LNCAP (cell line): ENCODE results near the gene C11orf86.

Source experiments
- TF ChIP-seq, protein P1 (sequence below): fragments of 450-650 bp; IDR thresholded peaks from 2 replicates; pipeline ENCODE4 v1.5.1; 2017; ENCODE audit warnings: mild to moderate bottlenecking

C11orf86 gene

DNA sequence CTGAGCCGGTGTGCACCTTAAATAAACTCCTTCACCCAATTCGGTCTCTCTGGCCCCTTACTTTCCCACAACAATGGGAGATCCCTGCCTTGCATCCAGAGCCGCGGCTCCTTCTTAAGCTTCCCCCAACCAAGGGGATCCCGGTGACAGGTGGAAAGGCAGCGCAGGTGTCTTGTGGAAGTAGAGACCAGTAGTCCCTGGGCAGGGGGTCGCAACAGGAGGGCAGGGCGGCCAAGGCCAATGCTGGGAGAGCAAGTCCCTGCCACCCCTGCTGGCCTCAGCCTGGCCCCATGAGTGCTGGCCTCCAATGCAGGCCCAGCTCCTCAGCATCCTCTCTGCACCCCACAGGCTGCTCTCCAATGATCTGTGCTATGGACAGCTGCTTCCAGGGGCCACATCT lies 39.9 kb downstream of the C11orf86 start:
- TF ChIP-seq, protein P1, sequence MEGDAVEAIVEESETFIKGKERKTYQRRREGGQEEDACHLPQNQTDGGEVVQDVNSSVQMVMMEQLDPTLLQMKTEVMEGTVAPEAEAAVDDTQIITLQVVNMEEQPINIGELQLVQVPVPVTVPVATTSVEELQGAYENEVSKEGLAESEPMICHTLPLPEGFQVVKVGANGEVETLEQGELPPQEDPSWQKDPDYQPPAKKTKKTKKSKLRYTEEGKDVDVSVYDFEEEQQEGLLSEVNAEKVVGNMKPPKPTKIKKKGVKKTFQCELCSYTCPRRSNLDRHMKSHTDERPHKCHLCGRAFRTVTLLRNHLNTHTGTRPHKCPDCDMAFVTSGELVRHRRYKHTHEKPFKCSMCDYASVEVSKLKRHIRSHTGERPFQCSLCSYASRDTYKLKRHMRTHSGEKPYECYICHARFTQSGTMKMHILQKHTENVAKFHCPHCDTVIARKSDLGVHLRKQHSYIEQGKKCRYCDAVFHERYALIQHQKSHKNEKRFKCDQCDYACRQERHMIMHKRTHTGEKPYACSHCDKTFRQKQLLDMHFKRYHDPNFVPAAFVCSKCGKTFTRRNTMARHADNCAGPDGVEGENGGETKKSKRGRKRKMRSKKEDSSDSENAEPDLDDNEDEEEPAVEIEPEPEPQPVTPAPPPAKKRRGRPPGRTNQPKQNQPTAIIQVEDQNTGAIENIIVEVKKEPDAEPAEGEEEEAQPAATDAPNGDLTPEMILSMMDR = no peak

DNA sequence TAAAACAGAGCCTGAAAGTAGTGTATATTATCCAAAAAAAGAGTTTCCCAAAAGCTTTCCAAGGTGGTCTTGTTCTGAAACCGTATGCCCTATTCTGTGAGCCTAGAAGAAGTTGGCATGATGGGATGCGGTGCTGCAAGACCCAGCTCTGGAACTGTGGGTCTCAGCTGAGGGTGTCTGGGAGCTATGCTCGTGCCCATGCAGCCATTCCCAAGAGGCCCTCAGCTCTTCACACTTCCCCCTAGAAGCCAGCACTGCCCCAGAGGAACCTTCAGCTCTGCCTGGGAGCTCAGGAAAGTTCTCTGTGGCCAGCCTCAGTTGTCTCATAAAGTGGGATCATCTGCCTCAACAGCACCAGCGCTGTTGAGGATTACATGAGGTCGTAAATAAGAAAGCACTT lies 41.4 kb downstream of the C11orf86 start:
- TF ChIP-seq, protein P1 = no peak

DNA sequence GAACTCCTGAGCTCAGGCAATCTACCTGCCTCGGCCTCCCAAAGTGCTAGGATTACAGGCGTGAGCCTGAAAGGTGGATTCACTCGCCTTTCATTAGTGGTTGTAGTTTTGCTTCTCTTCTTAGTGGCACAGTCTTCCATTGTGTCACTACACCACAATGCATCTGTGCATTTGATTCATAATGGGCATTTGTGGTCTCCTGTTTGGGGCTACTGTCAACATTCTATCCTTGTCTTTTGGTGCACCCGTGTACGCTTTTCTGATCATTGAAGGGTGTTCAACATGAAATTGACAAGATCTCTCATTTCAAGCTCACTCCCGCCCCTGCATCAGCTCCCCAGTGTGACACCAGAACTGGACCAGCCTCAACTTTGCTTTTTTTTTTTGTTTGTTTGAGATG lies 45.8 kb downstream of the C11orf86 start:
- TF ChIP-seq, protein P1 = no peak

DNA sequence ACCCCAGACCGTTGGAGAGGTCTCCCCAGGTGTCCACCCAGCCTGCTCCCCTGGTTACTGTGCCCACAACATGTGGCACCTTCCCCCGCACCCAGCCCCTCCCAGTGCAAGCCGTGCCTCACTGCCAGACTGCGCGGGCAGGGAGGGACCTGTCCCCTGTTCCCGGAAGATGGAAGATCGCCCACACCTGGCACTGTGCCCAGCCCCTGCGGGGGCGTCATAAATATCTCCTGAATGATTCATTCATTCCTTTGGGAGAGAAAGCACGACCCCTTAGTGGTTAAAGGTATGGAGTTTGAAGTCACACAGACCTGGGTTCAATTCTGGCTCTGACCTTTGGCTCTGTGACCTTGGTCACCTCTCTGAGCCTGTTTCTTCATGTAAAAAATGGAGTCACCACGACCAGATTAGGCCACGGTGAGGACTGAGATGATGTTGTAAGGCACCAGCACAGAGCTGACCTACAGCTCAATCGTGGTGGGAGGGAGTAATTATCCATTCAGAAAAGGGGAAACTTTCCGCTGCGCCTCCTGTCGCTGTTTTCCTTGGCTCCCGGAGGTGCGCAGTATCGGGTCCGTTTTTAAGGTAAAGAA lies 47.3 kb downstream of the C11orf86 start:
- TF ChIP-seq, protein P1 = no peak

DNA sequence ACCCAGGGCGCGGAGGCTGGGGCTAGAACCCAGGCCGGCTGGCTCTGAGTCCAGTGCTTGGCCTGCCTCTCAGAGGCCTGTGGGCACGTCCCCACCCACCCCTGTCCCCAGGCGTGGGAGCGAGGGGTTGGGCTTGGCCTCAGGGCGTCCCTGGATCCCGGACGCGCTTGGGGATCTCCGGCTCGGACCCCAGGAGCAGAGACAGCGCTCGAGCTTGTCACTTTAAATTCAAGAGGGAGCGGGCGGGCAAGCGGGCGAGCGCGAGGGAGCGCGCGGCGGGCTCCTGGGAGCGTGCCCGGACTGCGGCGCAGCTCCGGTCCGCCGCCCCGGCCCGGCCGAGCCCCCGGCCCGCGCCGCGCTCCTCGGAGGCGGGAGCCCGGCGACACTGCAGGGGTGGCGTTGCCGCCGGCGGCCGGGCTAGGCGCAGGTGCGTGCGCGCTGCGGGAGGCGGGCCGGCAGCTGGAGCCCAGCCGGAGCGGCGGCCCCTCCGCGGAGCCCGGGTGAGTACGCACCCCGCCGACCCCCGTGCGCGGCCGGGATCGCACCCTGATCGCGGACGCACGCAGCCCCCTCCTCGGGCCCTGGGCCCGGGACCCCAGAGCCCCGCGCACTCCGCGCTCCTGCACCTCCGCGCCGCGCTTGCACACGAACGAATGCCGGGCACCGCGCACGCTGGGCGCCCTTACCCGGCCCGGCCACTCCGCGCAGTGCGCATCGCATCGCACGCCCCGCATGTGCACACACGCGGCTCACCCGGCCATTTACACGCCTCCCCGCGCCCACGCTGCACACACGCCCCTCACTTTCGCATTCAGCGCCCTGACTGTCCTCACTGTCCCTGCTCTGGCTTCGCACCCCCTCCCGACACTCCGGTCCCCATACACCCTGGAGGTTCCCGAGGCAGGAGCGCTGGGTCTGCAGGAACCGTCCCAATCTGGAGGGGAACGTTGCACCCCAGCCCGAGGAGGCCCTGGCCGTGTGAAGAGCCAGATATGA lies 48.2 kb downstream of the C11orf86 start, which contains the start of gene SYT12:
SYT12 (plus strand) TSS at position 174 of the 996 bp plus-strand sequence. CDS start 7,011 bp downstream, outside the sequence.
- TF ChIP-seq, protein P1 = no peak

DNA sequence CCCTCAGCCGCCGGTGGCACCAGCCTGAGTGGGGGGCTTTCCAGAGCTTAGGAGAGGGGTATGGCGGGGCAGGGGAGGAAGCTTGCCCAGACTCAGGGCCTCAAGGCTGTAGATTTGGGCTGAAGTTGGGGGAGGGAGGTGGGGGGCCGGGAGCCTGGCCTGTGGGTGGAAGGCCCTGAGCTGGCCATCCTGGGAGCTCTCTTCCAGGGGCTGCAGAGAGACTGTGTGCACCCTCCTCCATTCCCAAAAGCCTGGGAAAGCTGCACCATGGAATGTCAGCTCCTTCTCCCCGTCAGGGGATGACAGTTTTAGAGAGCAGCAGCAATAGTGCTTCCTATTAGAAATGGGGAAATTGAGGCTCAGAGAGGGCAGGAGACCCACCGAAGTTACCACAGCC lies 48.9 kb downstream of the C11orf86 start:
- TF ChIP-seq, protein P1 = no peak

DNA sequence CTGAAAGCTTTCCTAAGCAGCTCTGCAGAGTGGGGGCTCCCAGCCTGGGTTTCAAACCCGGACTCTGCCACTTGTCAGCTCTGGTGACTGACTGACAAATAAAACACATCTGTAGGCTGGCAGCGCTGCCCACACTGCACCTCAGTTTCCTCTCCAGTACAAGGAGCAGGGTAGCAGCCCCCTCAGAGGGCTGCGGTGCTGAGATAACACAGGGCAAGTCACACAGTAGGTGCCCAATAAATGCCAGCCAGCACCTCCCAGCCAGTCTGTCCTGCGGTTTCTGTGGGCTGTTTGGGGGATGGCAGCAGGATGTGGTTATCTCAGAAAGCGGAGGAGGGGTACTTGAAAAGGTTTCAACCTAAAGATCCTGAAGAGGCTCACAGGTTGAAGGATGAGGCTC lies 49.3 kb downstream of the C11orf86 start:
- TF ChIP-seq, protein P1 = no peak
